ENCODE measurements around the gene KLF17. TPM values are rescaled to one million over a fixed set of nuclear protein-coding genes. Genes with fewer than 3 reads are reported as not detected.

Gene KLF17
- total and polyA plus RNA-seq, 2 of the 8 experiments (the other 6 are each of a cell fraction or from before 2014, with no cell fraction given) = not detected

DNA sequence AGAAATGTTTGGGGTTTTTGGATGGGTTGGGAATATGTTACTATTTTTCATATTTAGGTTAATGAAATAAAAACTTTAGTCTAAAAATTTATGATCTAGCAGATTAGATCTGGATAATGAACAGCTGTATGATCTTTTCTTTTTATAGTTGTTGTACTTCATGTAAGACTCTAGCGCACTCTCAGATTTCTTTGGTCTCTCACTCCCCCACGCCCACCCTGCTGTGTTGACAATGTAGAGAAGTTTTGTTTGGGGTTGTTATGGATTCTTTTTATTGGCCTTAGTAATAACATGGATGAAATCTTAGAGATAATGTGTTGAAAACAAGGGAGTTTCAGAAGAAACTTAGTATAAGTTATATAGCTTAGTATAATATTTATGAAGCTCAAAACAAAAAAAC lies 17.3 kb downstream of the KLF17 start (continued):
- TF ChIP-seq GABPA (IDR thresholded peaks at IDR 0.05; ENCODE audit: borderline replicate concordance, insufficient read depth, low read length) (no peak), KDM5A (IDR thresholded peaks at IDR 0.05; ENCODE audit: low read length) (no peak), CBX8 (IDR thresholded peaks at IDR 0.05; ENCODE audit: borderline replicate concordance, low read depth, low read length) (no peak)
- TF ChIP-seq, protein P1, sequence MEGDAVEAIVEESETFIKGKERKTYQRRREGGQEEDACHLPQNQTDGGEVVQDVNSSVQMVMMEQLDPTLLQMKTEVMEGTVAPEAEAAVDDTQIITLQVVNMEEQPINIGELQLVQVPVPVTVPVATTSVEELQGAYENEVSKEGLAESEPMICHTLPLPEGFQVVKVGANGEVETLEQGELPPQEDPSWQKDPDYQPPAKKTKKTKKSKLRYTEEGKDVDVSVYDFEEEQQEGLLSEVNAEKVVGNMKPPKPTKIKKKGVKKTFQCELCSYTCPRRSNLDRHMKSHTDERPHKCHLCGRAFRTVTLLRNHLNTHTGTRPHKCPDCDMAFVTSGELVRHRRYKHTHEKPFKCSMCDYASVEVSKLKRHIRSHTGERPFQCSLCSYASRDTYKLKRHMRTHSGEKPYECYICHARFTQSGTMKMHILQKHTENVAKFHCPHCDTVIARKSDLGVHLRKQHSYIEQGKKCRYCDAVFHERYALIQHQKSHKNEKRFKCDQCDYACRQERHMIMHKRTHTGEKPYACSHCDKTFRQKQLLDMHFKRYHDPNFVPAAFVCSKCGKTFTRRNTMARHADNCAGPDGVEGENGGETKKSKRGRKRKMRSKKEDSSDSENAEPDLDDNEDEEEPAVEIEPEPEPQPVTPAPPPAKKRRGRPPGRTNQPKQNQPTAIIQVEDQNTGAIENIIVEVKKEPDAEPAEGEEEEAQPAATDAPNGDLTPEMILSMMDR (IDR thresholded peaks at IDR 0.05; ENCODE audit: control extremely low read depth in 1 of 3, insufficient read depth in 1 of 3, low read depth in 1 of 3, low read length in 3 of 3) = no peak
- TF ChIP-seq, protein P2, sequence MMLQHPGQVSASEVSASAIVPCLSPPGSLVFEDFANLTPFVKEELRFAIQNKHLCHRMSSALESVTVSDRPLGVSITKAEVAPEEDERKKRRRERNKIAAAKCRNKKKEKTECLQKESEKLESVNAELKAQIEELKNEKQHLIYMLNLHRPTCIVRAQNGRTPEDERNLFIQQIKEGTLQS (IDR thresholded peaks at IDR 0.05; ENCODE audit: insufficient read depth, low read depth, low read length) = no peak

Data from H1 (cell line).